ENCODE measurements around the gene SLC16A4.

DNA sequence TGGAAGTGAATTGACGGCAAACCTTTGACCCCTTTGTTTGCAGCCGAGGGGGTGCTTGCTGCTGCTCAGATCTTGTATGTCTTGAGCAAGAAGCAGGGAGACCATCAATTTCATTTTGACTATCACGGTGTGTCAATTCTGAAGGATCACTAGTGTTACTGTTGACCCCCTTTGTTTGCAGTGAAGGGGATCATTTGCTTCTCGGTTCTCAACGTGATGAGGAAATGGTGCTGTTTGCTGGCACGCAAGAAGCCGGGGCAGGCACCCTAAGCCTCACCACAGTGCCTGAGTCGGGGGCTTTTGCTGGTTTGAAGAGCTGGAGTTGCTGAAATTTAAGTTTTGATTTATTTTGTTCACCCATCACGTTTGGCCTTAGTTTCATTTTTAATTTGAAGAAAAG is 44.1 kb downstream of the SLC16A4 start:
- TF ChIP-seq EZH2 (IDR thresholded peaks at IDR 0.05; ENCODE audit: borderline replicate concordance, low read depth, low read length, severe bottlenecking) = no peak
- TF ChIP-seq, protein P1, sequence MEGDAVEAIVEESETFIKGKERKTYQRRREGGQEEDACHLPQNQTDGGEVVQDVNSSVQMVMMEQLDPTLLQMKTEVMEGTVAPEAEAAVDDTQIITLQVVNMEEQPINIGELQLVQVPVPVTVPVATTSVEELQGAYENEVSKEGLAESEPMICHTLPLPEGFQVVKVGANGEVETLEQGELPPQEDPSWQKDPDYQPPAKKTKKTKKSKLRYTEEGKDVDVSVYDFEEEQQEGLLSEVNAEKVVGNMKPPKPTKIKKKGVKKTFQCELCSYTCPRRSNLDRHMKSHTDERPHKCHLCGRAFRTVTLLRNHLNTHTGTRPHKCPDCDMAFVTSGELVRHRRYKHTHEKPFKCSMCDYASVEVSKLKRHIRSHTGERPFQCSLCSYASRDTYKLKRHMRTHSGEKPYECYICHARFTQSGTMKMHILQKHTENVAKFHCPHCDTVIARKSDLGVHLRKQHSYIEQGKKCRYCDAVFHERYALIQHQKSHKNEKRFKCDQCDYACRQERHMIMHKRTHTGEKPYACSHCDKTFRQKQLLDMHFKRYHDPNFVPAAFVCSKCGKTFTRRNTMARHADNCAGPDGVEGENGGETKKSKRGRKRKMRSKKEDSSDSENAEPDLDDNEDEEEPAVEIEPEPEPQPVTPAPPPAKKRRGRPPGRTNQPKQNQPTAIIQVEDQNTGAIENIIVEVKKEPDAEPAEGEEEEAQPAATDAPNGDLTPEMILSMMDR (IDR thresholded peaks at IDR 0.05; ENCODE audit: borderline replicate concordance, extremely low read depth, low read length, poor library complexity, severe bottlenecking) = no peak
